GM23248 (cell line): ENCODE measurements around the gene DIS3L. TPM values are rescaled to one million over a fixed set of nuclear protein-coding genes. Genes with fewer than 3 reads are reported as not detected.

Source experiments
- DNase-seq: peaks from one replicate; pipeline ENCODE4 v3.0.0-alpha.2; 2015
- H2AFZ ChIP-seq: fragments of 200-600 bp; sonication (generic); 2 replicates; pipeline ENCODE4 v1.6.1; 2016; ENCODE audit warnings: antibody characterized with exemption
- H3F3A ChIP-seq: fragments of 200-600 bp; sonication (generic); 2 replicates; pipeline ENCODE4 v1.6.1; 2016; ENCODE audit warnings: mild to moderate bottlenecking, antibody characterized with exemption, mixed run types; ENCODE audit not compliant: insufficient read depth
- H3K27ac ChIP-seq: fragments of 200-600 bp; sonication (generic); 2 replicates; pipeline ENCODE4 v1.5.1; 2016; ENCODE audit warnings: mild to moderate bottlenecking
- H3K27me3 ChIP-seq: fragments of 200-600 bp; sonication (generic); replicated peaks from 2 replicates; pipeline ENCODE4 v1.6.1; 2016; ENCODE audit warnings: mild to moderate bottlenecking; ENCODE audit not compliant: insufficient read depth
- H3K36me3 ChIP-seq: fragments of 200-600 bp; sonication (generic); 2 replicates; pipeline ENCODE4 v1.6.1; 2016; ENCODE audit warnings: low read depth, mild to moderate bottlenecking
- H3K4me1 ChIP-seq: fragments of 200-600 bp; sonication (generic); 2 replicates; pipeline ENCODE4 v1.6.1; 2016; ENCODE audit warnings: mild to moderate bottlenecking; ENCODE audit not compliant: insufficient read depth
- H3K4me2 ChIP-seq: fragments of 200-600 bp; sonication (generic); one replicate; pipeline ENCODE4 v1.6.1; 2016; ENCODE audit warnings: mild to moderate bottlenecking; ENCODE audit not compliant: unreplicated experiment
- H3K4me3 ChIP-seq: fragments of 200-600 bp; sonication (generic); 2 replicates; pipeline ENCODE4 v1.5.1; 2016; ENCODE audit warnings: mild to moderate bottlenecking
- H3K79me2 ChIP-seq: fragments of 200-600 bp; sonication (generic); 2 replicates; pipeline ENCODE4 v1.6.1; 2016; ENCODE audit warnings: mild to moderate bottlenecking; ENCODE audit not compliant: insufficient read depth
- H3K9ac ChIP-seq: fragments of 200-600 bp; sonication (generic); 2 replicates; pipeline ENCODE4 v1.6.1; 2016; ENCODE audit warnings: mild to moderate bottlenecking
- H3K9me2 ChIP-seq: fragments of 200-600 bp; sonication (generic); 2 replicates; pipeline ENCODE4 v1.6.1; 2016; ENCODE audit warnings: mixed run types, mild to moderate bottlenecking, moderate library complexity; ENCODE audit not compliant: insufficient read depth
- H3K9me3 ChIP-seq: fragments of 200-600 bp; sonication (generic); one replicate; pipeline ENCODE4 v1.6.1; 2017; ENCODE audit warnings: low read depth
- H4K20me1 ChIP-seq: fragments of 200-600 bp; sonication (generic); 2 replicates; pipeline ENCODE4 v1.6.0; 2016; ENCODE audit not compliant: insufficient read depth
- EZH2 ChIP-seq: fragments of 200-600 bp; sonication (generic); IDR thresholded peaks from 2 replicates; pipeline ENCODE4 v1.6.1; 2018; ENCODE audit warnings: antibody characterized with exemption, mild to moderate bottlenecking; ENCODE audit not compliant: insufficient read depth, poor library complexity, severe bottlenecking
- EZH2phosphoT487 ChIP-seq: fragments of 200-600 bp; sonication (generic); IDR thresholded peaks from 2 replicates; pipeline ENCODE4 v1.6.1; 2018; ENCODE audit warnings: antibody characterized with exemption, moderate library complexity, mild to moderate bottlenecking, low read depth; ENCODE audit not compliant: insufficient read depth
- WGBS, 2 experiments: methylation state at CpG; one replicate each; pipeline ENCODE4 v1.1.6; 2015 to 2017; ENCODE audit warnings: low lambda C conversion rate in 2 of 2, low coverage in 1 of 2; ENCODE audit errors: missing lambda C conversion rate in 2 of 2; 5-methylcytosine and 5-hydroxymethylcytosine counted together
- in situ Hi-C: fragments of 300-500 bp; cut with MboI; formaldehyde crosslinking; loops from 2 replicates; pipeline ENCODE4 v1.15.0; 2020
- polyA plus RNA-seq: library from polyadenylated mRNA; unstranded; fragments of >200 nt; fragmentation: Nextera tagmentation; extraction: Ambion mirVana; gene quantifications from 2 replicates; pipeline ENCODE4 v1.2.1, GENCODE V29; 2016
- total RNA-seq: library from RNA; depleted of rRNA; stranded (reverse); fragments of >200 nt; shearing (Covaris generic); gene quantifications from 2 replicates; pipeline ENCODE4 v1.2.3, GENCODE V29; 2014

The DIS3L gene
- total and polyA plus RNA-seq, 2 experiments from 2014 or later, result 15.6 to 23.7 TPM

- Histone ChIP-seq H3K79me2 (no peaks in the 10 kb centered on the region), H3K27ac (no peak overlapping the region), H3K36me3 (no peaks in the 10 kb centered on the region), H3F3A (0 out of 2 replicates have a peak, but pooled peaks cover 7% of the 10 kb centered on the region), H3K4me3 (no peak overlapping the region), H2AFZ (no peak overlapping the region), H3K9me2 (no peaks in the 10 kb centered on the region), H3K4me1 (no peaks in the 10 kb centered on the region), H3K9ac (no peak overlapping the region), H4K20me1 (no peaks in the 10 kb centered on the region), H3K27me3 (peaks cover 16% of the 10 kb centered on the region), H3K4me2 (no peak overlapping the region), H3K9me3 (no peaks in the 10 kb centered on the region)
- WGBS, 2 experiments, result 54 to 62% methylated on average over 6 of the region's 6 CpGs
- no peak for TF ChIP-seq EZH2phosphoT487
- no peak for TF ChIP-seq EZH2
- no peak for DNase-seq
- in situ Hi-C loops, result no loop called here
Observed at GRCh38 chr15:66270932-66271331, 22.4 kb upstream of the DIS3L start.

- Histone ChIP-seq H3K9me3 (no peaks in the 10 kb centered on the region), H3K79me2 (no peaks in the 10 kb centered on the region), H3K9ac (no peak overlapping the region), H3K4me2 (no peak overlapping the region), H3F3A (no peaks in the 10 kb centered on the region), H3K27me3 (peaks cover 7% of the 10 kb centered on the region), H3K4me3 (no peak overlapping the region), H2AFZ (no peak overlapping the region), H3K36me3 (no peaks in the 10 kb centered on the region), H4K20me1 (no peaks in the 10 kb centered on the region), H3K27ac (no peak overlapping the region), H3K9me2 (no peaks in the 10 kb centered on the region), H3K4me1 (no peaks in the 10 kb centered on the region)
- in situ Hi-C loops, result no loop called here
- no peak for TF ChIP-seq EZH2phosphoT487
- TF ChIP-seq EZH2, result no peak
- no peak for DNase-seq
Observed at GRCh38 chr15:66275352-66275751, 18.0 kb upstream of the DIS3L start.

DNA sequence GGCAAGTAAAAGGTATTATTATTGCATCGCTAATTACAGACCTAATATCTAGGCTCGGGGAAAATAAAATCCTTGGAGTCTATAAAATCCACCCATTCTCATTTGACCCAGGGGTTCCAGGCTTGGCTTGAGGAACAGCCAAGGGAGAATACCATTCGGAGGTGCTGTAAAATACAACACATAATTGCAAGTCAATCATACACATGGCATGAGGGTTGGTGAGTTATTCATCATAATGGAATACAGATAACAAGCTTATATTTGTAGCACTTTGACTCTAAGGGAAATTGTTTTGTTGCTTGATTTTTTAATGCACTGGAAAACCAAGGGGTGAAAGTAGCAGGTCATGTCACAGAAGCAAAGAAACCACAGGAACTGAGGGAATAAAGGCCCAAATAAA, 16.8 kb upstream of the DIS3L start:
- no peaks in the 10 kb centered on the region for H3K79me2 ChIP-seq
- H3K27ac ChIP-seq, result no peak overlapping the region
- no peaks in the 10 kb centered on the region for H4K20me1 ChIP-seq
- in situ Hi-C loops, result no loop called here
- H3F3A ChIP-seq, result no peaks in the 10 kb centered on the region
- no peaks in the 10 kb centered on the region for H3K9me3 ChIP-seq
- WGBS, 2 experiments, result 80 to 90% methylated on average over 3 of the region's 3 CpGs
- no peak for DNase-seq
- no peaks in the 10 kb centered on the region for H3K4me1 ChIP-seq
- no peaks in the 10 kb centered on the region for H3K36me3 ChIP-seq
- H2AFZ ChIP-seq, result no peak overlapping the region
- peaks cover 7% of the 10 kb centered on the region; the same call in 1 of the 2 replicates for H3K27me3 ChIP-seq
- H3K4me3 ChIP-seq, result no peak overlapping the region
- TF ChIP-seq EZH2 (no peak), EZH2phosphoT487 (no peak)
- no peaks in the 10 kb centered on the region for H3K9me2 ChIP-seq
- no peak overlapping the region for H3K4me2 ChIP-seq
- no peak overlapping the region for H3K9ac ChIP-seq

- no peak for TF ChIP-seq EZH2phosphoT487
- TF ChIP-seq EZH2, result no peak
- Histone ChIP-seq H3K9me3 (no peaks in the 10 kb centered on the region), H3K79me2 (no peaks in the 10 kb centered on the region), H3K4me2 (no peak overlapping the region), H3K9ac (no peak overlapping the region), H4K20me1 (no peaks in the 10 kb centered on the region), H3F3A (no peaks in the 10 kb centered on the region), H3K9me2 (no peaks in the 10 kb centered on the region), H3K27me3 (peaks cover 7% of the 10 kb centered on the region; the same call in 1 of the 2 replicates), H3K4me3 (no peak overlapping the region), H2AFZ (no peak overlapping the region), H3K27ac (no peak overlapping the region), H3K4me1 (no peaks in the 10 kb centered on the region), H3K36me3 (no peaks in the 10 kb centered on the region)
- in situ Hi-C loops, result no loop called here
- WGBS, 2 experiments, result 55 to 62% methylated on average over 6 of the region's 6 CpGs
- DNase-seq, result no peak
Observed at GRCh38 chr15:66278056-66278455, 15.3 kb upstream of the DIS3L start.

DNA sequence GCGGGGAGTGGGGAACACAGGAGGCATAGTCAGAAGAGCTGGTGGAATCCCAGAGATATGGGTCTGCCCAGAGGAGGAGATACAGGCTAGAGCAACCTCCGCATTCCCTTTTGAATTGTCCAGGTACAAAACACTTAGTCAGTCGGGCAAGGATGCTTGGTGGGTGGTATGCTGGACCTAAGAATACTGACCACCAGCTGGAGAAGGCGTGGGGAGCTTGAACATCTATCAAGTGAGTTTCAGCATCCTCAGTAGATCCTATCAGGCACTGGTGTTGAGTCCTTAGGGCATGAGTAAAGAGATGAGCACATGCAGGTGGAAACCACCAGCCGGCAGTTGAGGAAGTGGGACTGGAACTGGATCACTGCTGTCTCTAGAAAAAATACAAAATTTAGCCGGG, 14.7 kb upstream of the DIS3L start:
- 61 to 75% methylated on average over 6 of the region's 6 CpGs for WGBS, 2 experiments

More for the DNA sequence above, 14.7 kb upstream of the DIS3L start:
- Histone ChIP-seq H2AFZ (no peak overlapping the region), H3F3A (no peaks in the 10 kb centered on the region), H3K9ac (no peak overlapping the region), H3K9me2 (no peaks in the 10 kb centered on the region), H3K79me2 (no peaks in the 10 kb centered on the region), H4K20me1 (no peaks in the 10 kb centered on the region), H3K36me3 (no peaks in the 10 kb centered on the region), H3K4me1 (no peaks in the 10 kb centered on the region), H3K27ac (no peak overlapping the region), H3K4me2 (no peak overlapping the region), H3K27me3 (peaks cover 7% of the 10 kb centered on the region; the same call in 1 of the 2 replicates), H3K9me3 (no peaks in the 10 kb centered on the region), H3K4me3 (no peak overlapping the region)
- in situ Hi-C loops, result no loop called here
- DNase-seq, result no peak
- TF ChIP-seq EZH2phosphoT487 (no peak), EZH2 (no peak)
